B cell (primary cell): ENCODE data around the gene COL6A1. TPM values are rescaled to one million over a fixed set of nuclear protein-coding genes. Genes with fewer than 3 reads are reported as not detected.

Source experiments
- ATAC-seq: fragments of 200-7000 bp; cut with Tn5 transposase; one replicate; pipeline ENCODE4 v1.10.0; 2021; ENCODE audit warnings: low read depth, mild to moderate bottlenecking, moderate number of reproducible peaks, moderate library complexity
- CTCF ChIA-PET: fragments of 350-600 bp; sonication (Branson Sonifier 250); formaldehyde crosslinking; loops from one replicate; lab custom pipeline; 2021; ENCODE audit warnings: antibody characterized with exemption, inconsistent platforms; lab: Charles Lee
- POLR2A ChIA-PET: fragments of 350-600 bp; sonication (Branson Sonifier 250); formaldehyde crosslinking; loops from one replicate; lab custom pipeline; 2021; ENCODE audit warnings: antibody characterized with exemption; lab: Charles Lee
- DNase-seq: peaks from one replicate; pipeline ENCODE4 v3.0.0; 2013
- H2AFZ ChIP-seq: 2 replicates; pipeline ENCODE4 v1.6.1; 2012; ENCODE audit warnings: mild to moderate bottlenecking, low read depth, low read length; ENCODE audit not compliant: insufficient read depth, poor library complexity, severe bottlenecking
- H3K27ac ChIP-seq, 2 donors: 1 replicate in 1 of 2; 2 replicates in 1 of 2; pipeline ENCODE4 v1.5.1; 2012 to 2013; ENCODE audit warnings: low read length in 2 of 2, mild to moderate bottlenecking in 2 of 2, moderate library complexity in 1 of 2
- H3K27me3 ChIP-seq, 4 experiments: fragments of 200-600 bp in 1 of 4; sonication (generic) in 1 of 4; replicated peaks in 1 of 4; 1 replicate in 2 of 4; 2 replicates in 2 of 4; pipeline versions ENCODE4 v1.6.1 to v1.7.0; 2013 to 2016; ENCODE audit warnings: low read length in 3 of 4, mild to moderate bottlenecking in 2 of 4, mixed read lengths in 1 of 4, moderate library complexity in 1 of 4; ENCODE audit not compliant: insufficient read depth in 4 of 4, control insufficient read depth in 3 of 4; ENCODE audit errors: control extremely low read depth in 1 of 4
- H3K36me3 ChIP-seq, 2 experiments: replicated peaks in 1 of 2; 1 replicate in 1 of 2; 2 replicates in 1 of 2; pipeline versions ENCODE4 v1.6.1 to v1.7.1; 2013; ENCODE audit warnings: low read length in 1 of 2; ENCODE audit not compliant: insufficient read depth in 2 of 2, control insufficient read depth in 1 of 2; ENCODE audit errors: control extremely low read depth in 1 of 2, extremely low read depth in 1 of 2
- H3K4me1 ChIP-seq, 2 donors: fragments of 200-600 bp in 1 of 2; sonication (generic) in 1 of 2; 1 replicate in 1 of 2; 2 replicates in 1 of 2; pipeline versions ENCODE4 v1.5.1 to v1.6.1; 2013 to 2017; ENCODE audit warnings: low read length in 2 of 2; ENCODE audit not compliant: control insufficient read depth in 2 of 2, insufficient read depth in 2 of 2
- H3K4me2 ChIP-seq: replicated peaks from 2 replicates; pipeline ENCODE3; 2012; ENCODE audit warnings: mild to moderate bottlenecking, low read depth, low read length; ENCODE audit not compliant: poor library complexity, severe bottlenecking
- H3K4me3 ChIP-seq, 5 experiments: fragments of 200-600 bp in 1 of 5; sonication (generic) in 1 of 5; 1 replicate in 3 of 5; 2 replicates in 2 of 5; pipeline versions ENCODE4 v1.5.1 to v1.7.0; 2011 to 2016; ENCODE audit warnings: low read length in 4 of 5, mild to moderate bottlenecking in 4 of 5, low read depth in 2 of 5, control low read depth in 1 of 5, moderate library complexity in 1 of 5; ENCODE audit not compliant: insufficient read depth in 1 of 5; ENCODE audit errors: control extremely low read depth in 1 of 5, extremely low read depth in 1 of 5
- H3K79me2 ChIP-seq: fragments of 200-600 bp; sonication (generic); one replicate; pipeline ENCODE4 v1.6.0; 2016; ENCODE audit warnings: low read length; ENCODE audit not compliant: control insufficient read depth, insufficient read depth
- H3K9ac ChIP-seq: fragments of 200-600 bp; sonication (generic); 2 replicates; pipeline ENCODE4 v1.6.1; 2017; ENCODE audit warnings: mild to moderate bottlenecking, low read length, moderate library complexity
- H3K9me3 ChIP-seq, 3 donors: one replicate each; pipeline versions ENCODE4 v1.6.1 to v1.7.1; 2013; ENCODE audit warnings: low read length in 2 of 3; ENCODE audit not compliant: control insufficient read depth in 2 of 3, insufficient read depth in 1 of 3; ENCODE audit errors: control extremely low read depth in 1 of 3
- H4K20me1 ChIP-seq: 2 replicates; pipeline ENCODE4 v1.6.0; 2012; ENCODE audit warnings: mild to moderate bottlenecking, low read length; ENCODE audit not compliant: insufficient read depth, control insufficient read depth, poor library complexity, severe bottlenecking
- H3K27ac Mint-ChIP-seq: one replicate; pipeline ENCODE4 v1.8.0; 2021; ENCODE audit warnings: mixed read lengths
- H3K27me3 Mint-ChIP-seq: one replicate; pipeline ENCODE4 v1.8.0; 2021; ENCODE audit warnings: mixed read lengths
- H3K4me1 Mint-ChIP-seq: one replicate; pipeline ENCODE4 v1.8.0; 2021; ENCODE audit warnings: mixed read lengths
- H3K4me3 Mint-ChIP-seq: one replicate; pipeline ENCODE4 v1.8.0; 2021; ENCODE audit warnings: mixed read lengths
- H3K9me3 Mint-ChIP-seq: one replicate; pipeline ENCODE4 v1.8.0; 2022; ENCODE audit warnings: mixed read lengths; ENCODE audit not compliant: insufficient read depth
- EZH2 ChIP-seq: IDR thresholded peaks from 2 replicates; pipeline ENCODE4 v1.6.1; 2012; ENCODE audit warnings: borderline replicate concordance, low read depth, mild to moderate bottlenecking, moderate library complexity, low read length; ENCODE audit not compliant: insufficient read depth, poor library complexity, severe bottlenecking
- WGBS: methylation state at CpG from one replicate; pipeline ENCODE4 v1.1.5; 2013; ENCODE audit warnings: missing lambda C conversion rate; ENCODE audit not compliant: insufficient coverage; 5-methylcytosine and 5-hydroxymethylcytosine counted together
- intact Hi-C: fragments of 100-400 bp; cut with micrococcal nuclease; formaldehyde crosslinking; loops from one replicate; pipeline ENCODE4 v1.10.0; 2022
- polyA plus RNA-seq: library from polyadenylated mRNA; depleted of rRNA; stranded (reverse); fragments of >200 nt; gene quantifications from 2 replicates; pipeline ENCODE4 v1.2.3, GENCODE V29; 2012
- total RNA-seq, 2 donors: library from RNA; stranded (reverse); fragments of 120-200 nt in 1 of 2; gene quantifications; 1 replicate in 1 of 2; 2 replicates in 1 of 2; pipeline versions ENCODE4 v1.2.3 to v1.2.4, GENCODE V29; 2013 to 2022
- TF ChIP-seq, protein P1 (sequence below): fragments of 200-600 bp; IDR thresholded peaks from one replicate; pipeline ENCODE4 v1.8.0; 2022; ENCODE audit warnings: antibody characterized with exemption, mild to moderate bottlenecking

Gene COL6A1
- total and polyA plus RNA-seq, 2 donors (not counting 1 experiment from before 2014, with no cell fraction given), result 0.39 to 0.67 TPM

DNA sequence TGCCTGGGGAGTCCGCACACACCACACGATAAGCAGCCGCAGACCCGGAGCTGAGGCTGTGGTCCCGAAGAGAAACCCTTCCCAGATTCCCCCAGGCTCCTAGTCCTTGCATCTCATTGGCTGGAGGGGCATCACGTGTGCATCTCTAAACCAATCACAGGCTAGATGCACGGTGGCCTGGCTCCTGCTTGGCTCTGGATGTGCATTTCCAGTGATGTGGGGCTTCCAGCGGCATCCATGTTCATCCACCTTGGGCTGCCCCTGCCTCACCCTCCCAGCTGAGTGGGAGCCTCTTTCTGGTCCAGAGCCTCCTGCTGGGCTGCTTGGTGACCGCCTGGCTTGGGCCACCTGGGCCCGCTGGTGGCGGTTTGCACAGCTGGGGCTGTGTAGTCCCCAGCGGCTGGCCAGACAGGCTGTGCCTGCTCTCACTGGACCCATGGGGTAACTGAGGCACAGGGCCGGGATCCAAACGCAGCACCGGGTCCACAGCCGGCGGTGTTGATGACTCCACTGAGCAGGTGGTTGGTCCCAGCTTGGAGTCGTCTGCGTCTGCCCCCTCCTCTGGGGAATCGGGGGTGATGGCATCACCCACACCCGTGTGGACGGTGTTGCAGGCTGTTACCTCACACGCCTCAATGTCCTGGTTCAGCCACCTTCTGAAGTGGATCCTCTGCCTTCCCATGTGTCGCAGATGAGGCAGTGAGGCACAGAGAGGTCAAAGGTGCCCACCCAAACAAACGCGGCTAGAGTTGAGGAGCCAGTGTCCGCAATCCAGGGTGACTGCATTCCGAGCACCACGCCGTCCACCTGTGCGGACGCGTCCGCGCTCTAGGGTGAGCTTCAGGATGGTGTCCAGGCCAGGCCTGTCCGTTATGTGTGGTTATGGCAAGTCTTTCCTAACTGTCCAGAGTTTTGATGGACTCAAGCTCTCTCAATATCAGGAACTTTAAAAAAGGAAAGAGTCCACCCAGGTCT lies 41.3 kb downstream of the COL6A1 start:
- Mint-ChIP-seq H3K4me1 (no peaks in the 10 kb centered on the region), H3K4me3 (no peak overlapping the region), H3K9me3 (no peaks in the 10 kb centered on the region), H3K27ac (no peak overlapping the region), H3K27me3 (peaks cover 37% of the 10 kb centered on the region)
- no peak for TF ChIP-seq EZH2
- TF ChIP-seq, protein P1, sequence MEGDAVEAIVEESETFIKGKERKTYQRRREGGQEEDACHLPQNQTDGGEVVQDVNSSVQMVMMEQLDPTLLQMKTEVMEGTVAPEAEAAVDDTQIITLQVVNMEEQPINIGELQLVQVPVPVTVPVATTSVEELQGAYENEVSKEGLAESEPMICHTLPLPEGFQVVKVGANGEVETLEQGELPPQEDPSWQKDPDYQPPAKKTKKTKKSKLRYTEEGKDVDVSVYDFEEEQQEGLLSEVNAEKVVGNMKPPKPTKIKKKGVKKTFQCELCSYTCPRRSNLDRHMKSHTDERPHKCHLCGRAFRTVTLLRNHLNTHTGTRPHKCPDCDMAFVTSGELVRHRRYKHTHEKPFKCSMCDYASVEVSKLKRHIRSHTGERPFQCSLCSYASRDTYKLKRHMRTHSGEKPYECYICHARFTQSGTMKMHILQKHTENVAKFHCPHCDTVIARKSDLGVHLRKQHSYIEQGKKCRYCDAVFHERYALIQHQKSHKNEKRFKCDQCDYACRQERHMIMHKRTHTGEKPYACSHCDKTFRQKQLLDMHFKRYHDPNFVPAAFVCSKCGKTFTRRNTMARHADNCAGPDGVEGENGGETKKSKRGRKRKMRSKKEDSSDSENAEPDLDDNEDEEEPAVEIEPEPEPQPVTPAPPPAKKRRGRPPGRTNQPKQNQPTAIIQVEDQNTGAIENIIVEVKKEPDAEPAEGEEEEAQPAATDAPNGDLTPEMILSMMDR, result no peak
- ChIA-PET CTCF (no interaction called here), POLR2A (no interaction called here)
- DNase-seq (no peak), ATAC-seq (no peak)
- intact Hi-C loops, result no loop called here
- no peak overlapping the region for H3K4me3 ChIP-seq
- no peaks in the 10 kb centered on the region for H3K9me3 ChIP-seq
- no peak overlapping the region for H3K27ac ChIP-seq
- H3K4me2 ChIP-seq, result no peak overlapping the region
- H2AFZ ChIP-seq, result no peak overlapping the region
- 93% methylated on average over 35 of the region's 36 CpGs for WGBS
- no peak overlapping the region for H3K9ac ChIP-seq
- H3K27me3 ChIP-seq, result peaks cover 0 to 10% (median 4%) of the 10 kb centered on the region in 4 experiments
- no peaks in the 10 kb centered on the region for H4K20me1 ChIP-seq
- no peaks in the 10 kb centered on the region for H3K36me3 ChIP-seq
- H3K4me1 ChIP-seq, result no peaks in the 10 kb centered on the region
- H3K79me2 ChIP-seq, result no peaks in the 10 kb centered on the region

DNA sequence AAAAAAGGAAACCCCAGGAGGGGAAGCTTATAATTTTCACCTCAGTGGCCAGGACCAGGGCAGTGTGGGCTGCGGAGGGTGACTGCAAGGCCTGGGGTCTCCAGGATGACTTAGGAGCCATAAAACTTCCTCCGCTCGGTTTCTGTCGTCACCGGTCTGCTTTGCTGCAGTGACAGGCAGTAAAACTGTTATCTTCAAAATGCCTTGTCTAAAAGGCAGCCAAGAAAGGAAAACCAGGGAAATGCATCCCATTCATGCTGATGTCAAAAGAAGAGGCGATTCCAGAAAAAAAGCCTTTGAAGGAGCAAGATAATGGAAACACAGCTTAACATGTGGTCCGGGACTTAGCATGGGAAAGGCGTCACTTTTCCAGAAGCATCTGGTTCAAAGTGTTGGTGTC lies 42.0 kb downstream of the COL6A1 start:
- ChIA-PET CTCF (no interaction called here), POLR2A (no interaction called here)
- Histone ChIP-seq H2AFZ (no peak overlapping the region), H4K20me1 (no peaks in the 10 kb centered on the region), H3K27me3 (peaks cover 0 to 8% (median 2%) of the 10 kb centered on the region in 4 experiments), H3K9ac (no peak overlapping the region), H3K27ac (no peak overlapping the region), H3K4me2 (no peak overlapping the region), H3K79me2 (no peaks in the 10 kb centered on the region), H3K9me3 (no peaks in the 10 kb centered on the region), H3K4me3 (no peak overlapping the region), H3K4me1 (no peaks in the 10 kb centered on the region), H3K36me3 (no peaks in the 10 kb centered on the region)
- intact Hi-C loops, result no loop called here
- Mint-ChIP-seq H3K27ac (no peak overlapping the region), H3K4me1 (no peaks in the 10 kb centered on the region), H3K9me3 (no peaks in the 10 kb centered on the region), H3K4me3 (no peak overlapping the region), H3K27me3 (peaks cover 31% of the 10 kb centered on the region)
- no peak for ATAC-seq
- no peak for DNase-seq
- TF ChIP-seq EZH2, result no peak
- TF ChIP-seq, protein P1, result no peak
- WGBS, result 91% methylated on average over 6 of the region's 8 CpGs
